H9 (cell line): ENCODE measurements around the gene CDH23. TPM values are rescaled to one million over a fixed set of nuclear protein-coding genes. Genes with fewer than 3 reads are reported as not detected.

ENCODE experiments used
- DNase-seq: peaks from one replicate; pipeline ENCODE4 v3.0.0-alpha.2; 2017
- H2AFZ ChIP-seq: one replicate; pipeline ENCODE4 v1.6.1; 2013; ENCODE audit warnings: mild to moderate bottlenecking, low read length, control low read depth, moderate library complexity
- H2AK5ac ChIP-seq: 2 replicates; pipeline ENCODE4 v1.6.1; 2013; ENCODE audit warnings: low read length, control low read depth, mixed read lengths; ENCODE audit not compliant: insufficient read length
- H2BK120ac ChIP-seq: one replicate; pipeline ENCODE4 v1.6.1; 2013; ENCODE audit warnings: low read depth, mild to moderate bottlenecking, low read length, control low read depth, inconsistent platforms; ENCODE audit not compliant: poor library complexity, severe bottlenecking
- H2BK12ac ChIP-seq: 2 replicates; pipeline ENCODE4 v1.6.1; 2013; ENCODE audit warnings: low read length, control low read depth, mixed read lengths, low read depth; ENCODE audit not compliant: insufficient read length
- H2BK15ac ChIP-seq: 2 replicates; pipeline ENCODE4 v1.6.1; 2013; ENCODE audit warnings: low read depth, low read length, control low read depth
- H2BK20ac ChIP-seq: one replicate; pipeline ENCODE4 v1.6.1; 2013; ENCODE audit warnings: low read depth, mild to moderate bottlenecking, low read length, control low read depth, inconsistent platforms; ENCODE audit not compliant: poor library complexity, severe bottlenecking
- H2BK5ac ChIP-seq: 2 replicates; pipeline ENCODE4 v1.6.1; 2013; ENCODE audit warnings: low read length, control low read depth, mixed read lengths; ENCODE audit not compliant: insufficient read length
- H3K14ac ChIP-seq: 2 replicates; pipeline ENCODE4 v1.6.1; 2013; ENCODE audit warnings: low read length, control low read depth; ENCODE audit not compliant: insufficient read depth
- H3K18ac ChIP-seq: 2 replicates; pipeline ENCODE4 v1.6.1; 2013; ENCODE audit warnings: low read depth, mild to moderate bottlenecking, mixed read lengths, low read length, control low read depth; ENCODE audit not compliant: insufficient read length
- H3K23ac ChIP-seq: 2 replicates; pipeline ENCODE4 v1.6.1; 2013; ENCODE audit warnings: low read length, control low read depth, mixed read lengths, low read depth; ENCODE audit not compliant: insufficient read length
- H3K23me2 ChIP-seq: 2 replicates; pipeline ENCODE4 v1.6.1; 2013; ENCODE audit warnings: low read depth, mild to moderate bottlenecking, mixed read lengths, low read length, control low read depth; ENCODE audit not compliant: insufficient read length, poor library complexity, severe bottlenecking
- H3K27ac ChIP-seq: 2 replicates; pipeline ENCODE4 v1.5.1; 2013; ENCODE audit warnings: low read length, control low read depth, mixed read lengths, low read depth; ENCODE audit not compliant: insufficient read length
- H3K27me3 ChIP-seq: 2 replicates; pipeline ENCODE4 v1.6.1; 2013; ENCODE audit warnings: low read length, control low read depth, inconsistent platforms; ENCODE audit not compliant: insufficient read depth
- H3K4ac ChIP-seq: 2 replicates; pipeline ENCODE4 v1.6.1; 2013; ENCODE audit warnings: low read depth, mild to moderate bottlenecking, control low read depth, inconsistent platforms, low read length, moderate library complexity
- H3K4me1 ChIP-seq: 2 replicates; pipeline ENCODE4 v1.6.1; 2013; ENCODE audit warnings: low read length, control low read depth, inconsistent platforms; ENCODE audit not compliant: insufficient read depth
- H3K4me2 ChIP-seq: 2 replicates; pipeline ENCODE4 v1.6.1; 2013; ENCODE audit warnings: low read length, control low read depth, mixed read lengths; ENCODE audit not compliant: insufficient read length, insufficient read depth
- H3K56ac ChIP-seq: 2 replicates; pipeline ENCODE4 v1.6.1; 2013; ENCODE audit warnings: low read depth, mild to moderate bottlenecking, mixed read lengths, low read length, control low read depth; ENCODE audit not compliant: insufficient read length
- H3K79me1 ChIP-seq: 2 replicates; pipeline ENCODE4 v1.6.1; 2013; ENCODE audit warnings: low read depth, mild to moderate bottlenecking, moderate library complexity, low read length, control low read depth, inconsistent platforms; ENCODE audit not compliant: insufficient read depth, poor library complexity, severe bottlenecking
- H3K79me2 ChIP-seq: 2 replicates; pipeline ENCODE4 v1.6.1; 2013; ENCODE audit warnings: low read length, control low read depth, inconsistent platforms; ENCODE audit not compliant: insufficient read depth
- H3K9ac ChIP-seq: 2 replicates; pipeline ENCODE4 v1.6.1; 2013; ENCODE audit warnings: low read length, control low read depth, mixed read lengths; ENCODE audit not compliant: insufficient read length; ENCODE audit errors: extremely low read depth
- H3K9me3 ChIP-seq: one replicate; pipeline ENCODE4 v1.6.1; 2013; ENCODE audit warnings: low read depth, low read length, inconsistent platforms; ENCODE audit not compliant: control insufficient read depth
- H3T11ph ChIP-seq: one replicate; pipeline ENCODE4 v1.6.1; 2013; ENCODE audit warnings: mild to moderate bottlenecking, low read length, control low read depth, inconsistent platforms
- H4K20me1 ChIP-seq: one replicate; pipeline ENCODE4 v1.6.1; 2013; ENCODE audit not compliant: control insufficient read depth, insufficient read length, insufficient read depth
- H4K5ac ChIP-seq: 2 replicates; pipeline ENCODE4 v1.6.1; 2013; ENCODE audit warnings: low read depth, mild to moderate bottlenecking, mixed read lengths, low read length, control low read depth; ENCODE audit not compliant: insufficient read length
- H4K8ac ChIP-seq: replicated peaks from 2 replicates; pipeline ENCODE4 v1.6.1; 2013; ENCODE audit warnings: low read length, control low read depth, mixed read lengths, low read depth; ENCODE audit not compliant: insufficient read length
- H4K91ac ChIP-seq: 2 replicates; pipeline ENCODE4 v1.6.1; 2013; ENCODE audit warnings: low read depth, mild to moderate bottlenecking, moderate library complexity, mixed read lengths, low read length, control low read depth; ENCODE audit not compliant: insufficient read length
- H3K27ac Mint-ChIP-seq, 3 experiments: 2 replicates in 2 of 3; 3 replicates in 1 of 3; pipeline ENCODE4 v1.8.0; 2020 to 2021; ENCODE audit warnings: mixed read lengths in 3 of 3, mild to moderate bottlenecking in 1 of 3, moderate library complexity in 1 of 3
- H3K27me3 Mint-ChIP-seq: 2 replicates; pipeline ENCODE4 v1.8.0; 2021; ENCODE audit warnings: low read depth, mild to moderate bottlenecking, moderate library complexity, mixed read lengths
- H3K36me3 Mint-ChIP-seq, 3 experiments: 2 replicates in 2 of 3; 3 replicates in 1 of 3; pipeline ENCODE4 v1.8.0; 2020 to 2021; ENCODE audit warnings: low read depth in 3 of 3, mixed read lengths in 3 of 3; ENCODE audit not compliant: insufficient read depth in 1 of 3
- H3K4me1 Mint-ChIP-seq, 2 experiments: 2 replicates each; pipeline ENCODE4 v1.8.0; 2020; ENCODE audit warnings: mixed read lengths in 2 of 2
- H3K4me3 Mint-ChIP-seq, 2 experiments: 2 replicates in 1 of 2; 3 replicates in 1 of 2; pipeline ENCODE4 v1.8.0; 2020 to 2021; ENCODE audit warnings: mild to moderate bottlenecking in 2 of 2, mixed read lengths in 2 of 2, moderate library complexity in 1 of 2
- H3K9me3 Mint-ChIP-seq, 2 experiments: 2 replicates in 1 of 2; 3 replicates in 1 of 2; pipeline ENCODE4 v1.8.0; 2020; ENCODE audit warnings: mild to moderate bottlenecking in 2 of 2, mixed read lengths in 2 of 2, moderate library complexity in 1 of 2
- WGBS: extraction: QIAGEN DNeasy Blood & Tissue Kit; methylation state at CpG from one replicate; pipeline ENCODE4 v1.1.7; 2013; ENCODE audit warnings: missing lambda C conversion rate, low lambda C conversion rate, mixed read lengths; ENCODE audit not compliant: insufficient read length; ENCODE audit errors: extremely low coverage; 5-methylcytosine and 5-hydroxymethylcytosine counted together
- total RNA-seq: library from RNA; stranded (reverse); gene quantifications from 2 replicates; pipeline ENCODE4 v1.2.1, GENCODE V29; 2021
- TF ChIP-seq, protein P1 (sequence below): fragments of 200-600 bp; sonication (generic); conservative IDR thresholded peaks from 3 replicates; pipeline ENCODE4 v1.8.0; 2021; ENCODE audit warnings: antibody characterized with exemption, mild to moderate bottlenecking

Gene CDH23
- total RNA-seq, 1 experiment from 2014 or later, result 2.1 TPM

DNA sequence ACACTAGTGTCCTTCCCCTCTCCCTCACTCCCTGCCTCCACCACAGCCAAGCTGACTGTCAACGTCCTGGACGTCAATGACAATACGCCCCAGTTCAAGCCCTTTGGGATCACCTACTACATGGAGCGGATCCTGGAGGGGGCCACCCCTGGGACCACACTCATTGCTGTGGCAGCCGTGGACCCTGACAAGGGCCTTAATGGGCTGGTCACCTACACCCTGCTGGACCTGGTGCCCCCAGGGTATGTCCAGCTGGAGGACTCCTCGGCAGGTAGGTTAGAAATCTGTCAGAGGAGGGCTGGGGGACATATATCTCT lies 401.5 kb downstream of the CDH23 start:
- Histone ChIP-seq H2BK20ac (no peak overlapping the region), H3K23me2 (no peaks in the 10 kb centered on the region), H4K5ac (no peak overlapping the region), H4K20me1 (no peaks in the 10 kb centered on the region), H4K8ac (no peak overlapping the region), H3K27ac (no peak overlapping the region), H3T11ph (no peak overlapping the region), H2BK12ac (no peak overlapping the region), H3K56ac (no peak overlapping the region), H2AFZ (no peak overlapping the region), H3K79me2 (no peaks in the 10 kb centered on the region), H2BK120ac (no peak overlapping the region), H2BK15ac (no peak overlapping the region), H3K9me3 (no peaks in the 10 kb centered on the region), H3K4ac (no peak overlapping the region), H3K4me1 (no peaks in the 10 kb centered on the region), H2BK5ac (no peak overlapping the region), H3K4me2 (no peak overlapping the region), H4K91ac (no peak overlapping the region), H3K23ac (no peak overlapping the region), H2AK5ac (no peak overlapping the region), H3K79me1 (no peaks in the 10 kb centered on the region), H3K18ac (no peak overlapping the region), H3K9ac (no peak overlapping the region), H3K27me3 (0 out of 2 replicates have a peak, but pooled peaks cover 2% of the 10 kb centered on the region), H3K14ac (no peak overlapping the region)
- peaks cover 9% of the 10 kb centered on the region for H3K27me3 Mint-ChIP-seq
- no peak overlapping the region for H3K4me3 Mint-ChIP-seq
- WGBS, result no CpG with 5 or more reads among the region's 6 CpGs
- no peaks in the 10 kb centered on the region; a peak in 1 of 5 replicates for H3K9me3 Mint-ChIP-seq
- H3K36me3 Mint-ChIP-seq, result no peaks in the 10 kb centered on the region
- H3K27ac Mint-ChIP-seq, result no peak overlapping the region
- TF ChIP-seq, protein P1, sequence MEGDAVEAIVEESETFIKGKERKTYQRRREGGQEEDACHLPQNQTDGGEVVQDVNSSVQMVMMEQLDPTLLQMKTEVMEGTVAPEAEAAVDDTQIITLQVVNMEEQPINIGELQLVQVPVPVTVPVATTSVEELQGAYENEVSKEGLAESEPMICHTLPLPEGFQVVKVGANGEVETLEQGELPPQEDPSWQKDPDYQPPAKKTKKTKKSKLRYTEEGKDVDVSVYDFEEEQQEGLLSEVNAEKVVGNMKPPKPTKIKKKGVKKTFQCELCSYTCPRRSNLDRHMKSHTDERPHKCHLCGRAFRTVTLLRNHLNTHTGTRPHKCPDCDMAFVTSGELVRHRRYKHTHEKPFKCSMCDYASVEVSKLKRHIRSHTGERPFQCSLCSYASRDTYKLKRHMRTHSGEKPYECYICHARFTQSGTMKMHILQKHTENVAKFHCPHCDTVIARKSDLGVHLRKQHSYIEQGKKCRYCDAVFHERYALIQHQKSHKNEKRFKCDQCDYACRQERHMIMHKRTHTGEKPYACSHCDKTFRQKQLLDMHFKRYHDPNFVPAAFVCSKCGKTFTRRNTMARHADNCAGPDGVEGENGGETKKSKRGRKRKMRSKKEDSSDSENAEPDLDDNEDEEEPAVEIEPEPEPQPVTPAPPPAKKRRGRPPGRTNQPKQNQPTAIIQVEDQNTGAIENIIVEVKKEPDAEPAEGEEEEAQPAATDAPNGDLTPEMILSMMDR, result no peak
- H3K4me1 Mint-ChIP-seq, result peaks cover 0 to 3% of the 10 kb centered on the region in 2 experiments; a peak in 1 of 4 replicates
- no peak for DNase-seq
